PFSK-1 (cell line): Measurements from ENCODE around the gene LRRC70.

Experiments used
- POLR2AphosphoS5 ChIP-seq: IDR thresholded peaks from 2 replicates; pipeline ENCODE4 v1.6.1; 2012; ENCODE audit warnings: low read depth, mild to moderate bottlenecking, control low read depth, low read length, moderate library complexity
- TAF1 ChIP-seq: IDR thresholded peaks from 2 replicates; pipeline ENCODE4 v1.6.1; 2012; ENCODE audit warnings: low read length, control low read depth, borderline replicate concordance; ENCODE audit not compliant: insufficient read depth

DNA sequence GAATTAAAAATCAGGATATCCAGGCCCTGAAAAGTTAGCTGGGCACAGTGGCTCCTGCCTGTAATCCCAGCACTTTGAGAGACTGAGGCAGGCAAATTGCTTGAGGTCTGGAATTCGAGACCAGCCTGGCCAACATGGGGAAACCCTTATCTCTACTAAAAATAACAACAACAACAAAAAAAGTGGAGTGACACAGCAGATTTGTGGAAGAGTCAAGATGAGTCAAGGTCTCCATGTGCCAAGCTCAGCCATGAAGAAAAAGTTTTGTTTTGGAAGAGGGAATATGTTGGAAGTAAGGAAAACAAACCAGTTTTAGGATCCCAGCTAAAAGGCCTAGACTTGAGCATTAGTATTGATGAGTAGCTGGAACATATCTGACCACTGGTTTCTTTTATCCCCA lies 14.7 kb downstream of the LRRC70 start:
- no peak for TF ChIP-seq POLR2AphosphoS5
- TF ChIP-seq TAF1, result no peak
